Choroid plexus epithelial cell (primary cell): ENCODE measurements around the gene TRMT11.

Experiments
- DNase-seq: peaks from one replicate; pipeline ENCODE4 v3.0.0-alpha.2; 2010; ENCODE audit warnings: low read depth
- H3K4me3 ChIP-seq: 2 replicates; pipeline ENCODE4 v1.5.1; 2011; ENCODE audit warnings: low read depth, mild to moderate bottlenecking, control low read depth, low read length, moderate library complexity
- TF ChIP-seq, protein P1 (sequence below): conservative IDR thresholded peaks from 2 replicates; pipeline ENCODE4 v1.5.1; 2011; ENCODE audit warnings: low read depth, mild to moderate bottlenecking, control low read depth, inconsistent platforms, low read length, moderate library complexity

TRMT11 gene

DNA sequence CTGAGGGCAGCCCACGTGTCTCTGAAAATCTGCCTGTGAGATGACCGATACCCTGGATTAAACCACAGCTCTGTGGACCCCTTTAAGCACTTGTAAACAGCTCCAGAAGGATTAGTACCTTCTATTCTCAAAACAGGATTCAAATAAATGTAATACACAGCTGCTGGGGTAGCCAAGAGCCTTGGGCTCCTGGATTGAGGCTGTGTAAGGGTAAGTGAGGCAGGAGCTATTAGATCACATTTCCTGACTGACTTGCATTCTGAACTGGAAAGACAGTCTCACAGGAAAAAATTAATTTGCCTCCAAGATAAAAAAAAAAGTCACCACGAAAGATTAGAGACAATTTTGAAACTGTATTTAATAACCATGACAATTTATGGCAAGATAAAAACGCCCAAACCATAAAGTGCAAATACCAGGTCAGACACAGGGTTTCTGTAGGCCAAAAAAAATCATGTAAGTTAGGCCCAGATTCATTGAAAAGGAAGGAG, 78.0 kb downstream of the TRMT11 start:
- no peak overlapping the region for H3K4me3 ChIP-seq
- TF ChIP-seq, protein P1, sequence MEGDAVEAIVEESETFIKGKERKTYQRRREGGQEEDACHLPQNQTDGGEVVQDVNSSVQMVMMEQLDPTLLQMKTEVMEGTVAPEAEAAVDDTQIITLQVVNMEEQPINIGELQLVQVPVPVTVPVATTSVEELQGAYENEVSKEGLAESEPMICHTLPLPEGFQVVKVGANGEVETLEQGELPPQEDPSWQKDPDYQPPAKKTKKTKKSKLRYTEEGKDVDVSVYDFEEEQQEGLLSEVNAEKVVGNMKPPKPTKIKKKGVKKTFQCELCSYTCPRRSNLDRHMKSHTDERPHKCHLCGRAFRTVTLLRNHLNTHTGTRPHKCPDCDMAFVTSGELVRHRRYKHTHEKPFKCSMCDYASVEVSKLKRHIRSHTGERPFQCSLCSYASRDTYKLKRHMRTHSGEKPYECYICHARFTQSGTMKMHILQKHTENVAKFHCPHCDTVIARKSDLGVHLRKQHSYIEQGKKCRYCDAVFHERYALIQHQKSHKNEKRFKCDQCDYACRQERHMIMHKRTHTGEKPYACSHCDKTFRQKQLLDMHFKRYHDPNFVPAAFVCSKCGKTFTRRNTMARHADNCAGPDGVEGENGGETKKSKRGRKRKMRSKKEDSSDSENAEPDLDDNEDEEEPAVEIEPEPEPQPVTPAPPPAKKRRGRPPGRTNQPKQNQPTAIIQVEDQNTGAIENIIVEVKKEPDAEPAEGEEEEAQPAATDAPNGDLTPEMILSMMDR = no peak
- DNase-seq = no peak

DNA sequence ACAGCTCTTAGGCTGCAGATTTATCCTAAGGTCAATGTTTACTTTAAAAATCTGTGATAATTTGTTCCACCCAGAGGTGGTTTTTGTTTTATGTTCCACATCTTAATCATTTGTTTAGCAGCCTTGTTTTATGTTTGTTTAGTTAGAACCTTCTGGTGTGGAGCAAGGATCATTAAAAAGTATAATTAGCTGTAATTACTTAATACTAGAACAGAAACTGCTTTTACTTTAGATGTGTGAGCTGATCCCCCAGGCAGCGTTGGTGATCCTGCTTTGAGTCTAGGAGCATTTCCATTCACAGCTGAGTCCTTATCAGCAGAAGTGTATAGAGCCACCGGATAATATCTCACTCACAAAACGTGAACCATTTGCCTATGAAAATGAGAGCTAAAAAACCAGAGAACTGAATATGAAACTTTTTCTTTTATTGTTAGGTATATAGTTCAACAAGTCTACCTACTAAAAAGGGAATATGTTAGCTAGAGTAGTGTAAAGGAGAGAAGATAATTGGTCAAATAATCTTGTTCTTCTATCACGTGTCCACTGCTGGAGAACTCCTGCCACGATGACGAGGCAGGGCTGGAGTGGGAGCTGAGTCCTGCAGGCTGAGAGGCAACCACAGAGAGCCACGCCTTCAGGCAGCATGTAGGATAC, 78.5 kb downstream of the TRMT11 start:
- H3K4me3 ChIP-seq = no peak overlapping the region
- DNase-seq = no peak
- TF ChIP-seq, protein P1 = no peak

DNA sequence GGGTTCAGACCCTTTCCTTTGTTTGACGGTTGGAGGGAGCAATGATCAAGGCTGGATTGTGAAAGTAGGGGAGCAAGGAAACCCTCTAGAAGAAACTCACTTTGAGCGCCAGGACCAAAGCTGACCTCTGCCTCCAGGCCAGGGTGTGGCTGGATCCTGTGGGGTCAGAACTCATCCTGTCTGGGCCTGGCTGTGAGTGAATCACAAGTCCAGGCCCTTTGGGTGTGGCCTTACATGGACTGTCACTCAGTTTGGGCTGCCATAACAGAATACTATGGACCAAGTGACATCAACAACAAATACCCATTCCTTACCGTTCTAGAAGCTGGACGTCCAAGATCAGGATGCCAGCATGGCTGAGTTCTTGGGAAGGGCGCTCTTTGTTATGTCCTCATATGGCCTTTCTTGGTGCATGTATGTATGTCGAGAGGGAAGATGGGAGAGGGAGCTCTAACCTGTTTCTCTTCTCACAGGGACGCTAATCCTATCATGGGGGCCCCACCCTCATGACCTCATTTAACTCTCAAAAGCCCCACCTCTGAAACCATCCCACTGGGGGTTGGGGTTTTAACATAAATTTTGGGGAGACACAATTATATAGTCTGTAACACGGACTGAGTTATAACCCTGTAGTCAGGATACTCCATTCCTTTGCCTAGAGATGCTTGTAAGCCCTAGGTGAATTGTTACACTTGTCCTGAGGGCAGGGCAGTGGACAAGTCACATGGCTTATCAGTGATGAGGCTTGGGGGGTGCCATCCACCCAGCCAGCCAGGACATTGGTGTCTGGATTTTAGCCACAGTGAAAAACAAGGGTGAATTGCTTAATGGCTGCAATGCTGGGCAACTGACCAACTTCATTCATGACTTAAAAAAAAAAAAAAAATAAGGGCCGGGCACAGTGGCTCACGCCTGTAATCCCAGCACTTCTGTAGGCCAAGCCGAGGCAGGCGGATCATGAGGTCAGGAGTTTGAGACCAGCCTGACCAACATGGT, 80.0 kb downstream of the TRMT11 start:
- TF ChIP-seq, protein P1 = no peak
- DNase-seq = peak; percentile 19
- no peak overlapping the region for H3K4me3 ChIP-seq

DNA sequence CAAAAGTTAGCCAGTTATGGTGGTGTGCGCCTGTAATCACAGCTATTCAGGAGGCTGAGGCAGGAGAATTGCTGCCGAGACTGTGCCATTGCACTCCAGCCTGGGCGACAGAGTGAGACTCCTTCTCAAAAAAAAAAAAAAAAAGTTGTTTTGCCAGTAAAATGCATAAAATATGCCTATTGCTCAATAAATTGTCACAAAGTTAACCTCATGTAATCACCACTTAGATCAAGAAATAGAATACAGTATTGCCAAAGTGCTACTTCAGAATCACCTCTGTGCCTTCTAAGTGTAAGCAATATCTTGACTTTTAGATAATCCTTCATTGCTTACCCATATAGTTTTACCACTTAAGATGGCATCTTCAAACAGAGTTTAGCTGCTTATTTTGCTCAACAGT, 80.7 kb downstream of the TRMT11 start:
- TF ChIP-seq, protein P1 = no peak
- peak; percentile 36 for DNase-seq
- H3K4me3 ChIP-seq = no peak overlapping the region

DNA sequence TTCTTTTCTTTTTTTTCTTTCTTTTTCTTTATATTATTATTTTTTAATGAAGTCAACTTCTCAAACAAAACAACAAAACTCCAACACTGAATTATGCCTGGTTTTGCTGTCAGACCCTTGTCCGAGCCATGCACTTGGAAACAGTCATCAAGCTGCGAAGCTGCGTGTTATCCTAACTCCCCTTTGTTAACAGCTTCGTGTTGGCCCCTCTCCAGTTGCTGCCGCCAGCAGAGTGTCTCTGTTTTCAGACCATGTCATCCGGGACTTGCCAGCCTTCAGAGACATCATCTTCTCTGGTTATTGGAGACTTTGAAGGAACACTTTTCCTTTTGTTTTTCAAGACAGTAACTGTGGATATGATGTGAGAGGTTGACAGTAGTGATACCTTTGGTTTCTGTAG, 83.1 kb downstream of the TRMT11 start:
- no peak overlapping the region for H3K4me3 ChIP-seq
- TF ChIP-seq, protein P1 = no peak
- no peak for DNase-seq

DNA sequence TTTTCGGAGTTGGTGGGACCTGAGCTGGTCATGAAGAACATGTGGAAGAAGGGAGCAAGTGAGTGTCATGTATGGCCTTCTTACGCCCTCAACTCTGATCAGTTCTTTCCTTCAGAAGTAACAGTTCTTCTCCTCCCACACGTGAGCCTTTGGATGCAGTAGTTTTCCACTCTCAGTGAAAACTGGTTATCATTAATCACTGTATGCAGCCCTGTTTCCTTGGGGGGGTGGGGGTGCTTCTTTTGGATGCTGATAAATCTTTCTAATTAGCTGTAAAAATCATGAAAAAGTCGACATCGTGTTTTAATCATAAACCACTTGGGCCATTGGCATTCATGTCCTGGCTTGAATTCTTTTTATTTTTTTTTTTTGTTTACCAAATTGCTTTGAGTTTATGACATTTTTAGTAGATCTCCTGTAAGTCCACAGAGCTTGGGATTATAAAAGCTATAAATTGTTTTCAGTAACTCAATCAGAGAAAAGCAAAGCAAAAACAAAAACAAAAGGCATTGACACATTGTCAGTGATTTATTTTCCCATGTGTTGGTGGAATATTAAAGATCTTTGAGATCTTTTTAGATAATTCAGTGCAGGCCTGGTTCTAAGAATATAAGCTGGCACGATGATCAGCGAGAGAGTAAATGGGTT, 84.8 kb downstream of the TRMT11 start:
- no peak for DNase-seq
- no peak overlapping the region for H3K4me3 ChIP-seq
- TF ChIP-seq, protein P1 = no peak
